GM03348 (cell line): ENCODE results near the gene NLRP6.
A peak's percentile ranks its signal among the peaks of the same experiment; 100 is the strongest.
"Not testable (repeated sequence)": the region's sequence is repeated elsewhere in the genome, so short reads cannot be mapped to it uniquely, and the experiment has no call there.

Experiments
- DNase-seq: peaks from one replicate; pipeline ENCODE4 v3.0.0; 2012; ENCODE audit warnings: low spot score

Gene NLRP6

GRCh38 chr11:256952-257737, 21.1 kb upstream of the NLRP6 start:
- DNase-seq: no peak

GRCh38 chr11:257766-258493, 20.3 kb upstream of the NLRP6 start:
- DNase-seq: no peak

GRCh38 chr11:259413-259812, 18.8 kb upstream of the NLRP6 start:
- DNase-seq: no peak

DNA sequence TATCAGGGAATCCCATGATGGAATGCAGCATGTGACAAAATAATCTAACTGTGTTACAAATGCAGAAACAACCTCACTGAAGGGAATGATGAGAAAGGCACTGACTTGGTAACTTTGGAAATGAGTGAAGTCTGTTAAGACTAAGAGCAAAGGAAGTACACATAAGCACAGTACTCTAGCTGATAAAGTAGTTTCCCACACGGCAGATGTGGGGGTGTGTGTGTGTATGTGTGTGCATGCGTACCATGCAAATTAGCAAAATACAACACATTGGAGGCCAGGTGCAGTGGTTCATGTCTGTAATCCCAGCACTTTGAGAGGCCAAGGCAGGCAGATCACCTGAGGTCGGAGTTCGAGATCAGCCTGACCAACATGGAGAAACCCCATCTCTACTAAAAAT, 16.6 kb upstream of the NLRP6 start:
- no peak for DNase-seq

DNA sequence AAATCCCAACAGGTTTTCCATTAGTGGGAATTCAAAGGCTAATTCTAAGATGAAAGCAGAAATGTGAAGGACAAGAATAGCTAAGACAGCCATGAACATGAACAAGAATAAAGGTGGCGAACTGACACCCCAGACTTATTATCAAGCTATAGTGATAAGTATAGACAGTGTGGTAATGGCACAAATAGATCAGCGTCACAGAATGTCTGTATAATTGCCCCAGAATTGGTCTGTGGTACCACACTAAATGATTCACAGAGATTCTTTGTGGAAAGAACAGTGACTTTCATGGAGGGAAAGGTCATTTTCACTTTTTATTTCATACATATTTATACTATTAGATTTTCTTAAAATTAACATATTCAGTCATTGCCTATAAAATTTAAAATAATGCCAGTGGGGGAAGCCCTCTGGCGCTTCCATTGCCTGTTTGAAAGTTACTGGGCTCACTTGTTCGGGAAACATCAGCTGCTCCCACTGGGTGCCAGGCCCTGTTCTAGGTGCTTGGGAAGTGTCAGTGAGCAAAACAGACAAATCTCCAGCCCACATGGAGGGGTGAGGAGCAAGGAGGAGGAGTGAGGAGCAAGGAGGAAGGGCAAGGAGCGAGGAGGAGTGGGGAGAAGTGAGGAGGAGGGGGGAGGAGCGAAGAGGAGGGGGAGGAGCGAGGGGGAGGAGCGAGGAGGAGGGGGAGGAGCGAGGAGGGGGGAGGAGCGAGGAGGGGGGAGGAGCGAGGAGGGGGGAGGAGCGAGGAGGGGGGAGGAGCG, 11.3 kb upstream of the NLRP6 start:
- no peak for DNase-seq

DNA sequence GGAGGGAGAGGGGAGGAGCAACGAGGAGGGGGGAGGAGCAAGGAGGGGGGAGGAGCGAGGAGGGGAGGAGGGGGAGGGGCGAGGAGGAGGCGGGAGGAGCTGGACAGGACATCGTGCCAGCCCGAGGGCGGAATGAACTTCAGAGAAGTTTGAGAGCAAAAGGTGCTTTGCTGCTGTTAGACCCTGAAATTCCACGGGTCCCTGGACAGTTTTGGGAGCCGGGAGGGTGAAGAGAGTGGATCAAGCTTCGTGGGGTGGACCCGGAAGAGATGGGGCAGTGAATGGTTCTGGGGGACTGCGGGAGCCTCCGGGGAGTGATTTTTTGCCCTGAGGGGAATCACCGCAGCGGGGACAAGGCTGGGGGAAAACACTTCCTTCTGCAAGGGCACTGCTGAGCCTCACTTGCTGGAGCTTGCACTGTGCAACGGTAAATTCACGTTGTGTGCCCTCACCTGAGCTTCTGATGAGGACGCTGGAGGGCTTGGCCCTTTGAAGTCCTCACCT, 10.7 kb upstream of the NLRP6 start:
- no peak for DNase-seq

GRCh38 chr11:268716-269145, 9.5 kb upstream of the NLRP6 start:
- DNase-seq: not testable (repeated sequence)

DNA sequence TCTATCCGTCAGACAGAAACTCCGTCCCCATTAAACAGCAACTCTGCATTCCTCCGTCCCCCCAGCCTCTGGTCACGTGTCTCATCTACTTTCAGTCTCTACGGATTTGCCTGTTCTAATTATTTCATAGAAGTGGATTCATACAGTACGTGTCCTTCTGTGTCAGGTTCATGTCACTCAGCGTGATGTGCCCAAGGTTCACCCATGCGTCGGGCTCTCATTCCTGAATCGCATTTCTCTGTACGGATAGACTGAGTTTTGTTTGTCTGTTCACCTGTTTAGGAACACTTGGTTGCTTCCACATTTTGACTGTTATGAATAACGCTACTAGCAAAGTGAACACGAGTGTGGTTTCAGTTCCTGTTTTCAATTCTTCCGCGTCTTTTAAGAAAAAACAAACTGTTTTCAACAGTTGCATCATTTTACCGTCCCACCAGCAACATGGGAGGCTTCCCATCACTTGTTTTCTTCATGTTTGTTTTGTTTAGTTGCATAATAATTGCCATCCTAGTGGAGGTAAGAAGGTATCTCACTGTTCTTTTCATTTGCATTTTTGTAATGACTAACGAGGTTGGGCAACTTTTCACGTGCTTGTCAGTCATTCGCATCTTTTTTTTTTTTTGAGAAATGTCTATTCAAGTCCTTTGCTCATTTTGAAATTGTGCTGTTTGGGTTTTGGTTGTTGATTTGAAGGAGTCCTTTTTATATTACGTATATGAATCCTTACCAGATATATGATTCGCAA, 8.9 kb upstream of the NLRP6 start:
- no peak for DNase-seq

DNA sequence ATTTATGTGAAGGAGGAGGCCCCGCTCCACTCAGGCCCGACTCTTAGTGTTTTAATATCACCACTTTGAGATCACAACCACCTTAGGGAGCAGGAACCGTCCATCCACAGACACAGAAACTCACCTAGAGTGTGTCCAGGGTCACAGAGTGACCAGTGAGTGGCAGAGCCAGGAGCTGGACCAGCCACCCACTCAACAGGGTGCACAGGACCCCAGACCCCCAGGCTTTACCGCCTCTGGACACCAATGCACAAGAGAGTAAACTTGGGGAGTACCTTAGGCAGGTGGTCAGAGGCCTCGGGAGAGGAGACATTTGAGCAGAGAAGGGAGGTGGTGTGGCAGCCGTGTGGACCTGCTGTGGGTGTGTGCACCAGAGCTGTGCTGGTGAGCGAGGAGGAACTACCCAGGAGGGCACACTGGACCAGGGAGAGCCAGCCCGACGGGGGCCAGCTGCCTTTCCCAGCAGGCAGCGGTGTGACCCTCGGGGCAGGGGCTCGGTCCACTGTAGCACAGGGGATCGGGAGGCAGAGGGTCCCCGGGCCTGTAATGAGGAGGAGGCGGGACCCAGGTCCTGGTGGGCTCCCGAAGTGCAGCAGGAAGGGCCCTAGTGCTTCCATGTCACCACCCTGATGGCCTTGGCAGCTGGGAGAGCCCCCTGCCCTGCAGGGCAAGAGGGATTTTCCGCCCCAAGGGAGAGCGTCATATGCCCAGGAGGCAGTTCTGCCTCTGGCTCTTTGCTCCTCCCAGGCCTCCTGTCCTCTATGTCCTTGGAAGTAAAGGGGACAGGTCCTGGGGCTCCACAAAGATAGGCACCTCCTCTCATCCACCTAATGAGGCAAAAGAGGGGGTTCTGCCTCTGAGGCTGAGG, 7.5 kb upstream of the NLRP6 start:
- DNase-seq: no peak

GRCh38 chr11:271319-271715, 6.9 kb upstream of the NLRP6 start:
- DNase-seq: no peak

DNA sequence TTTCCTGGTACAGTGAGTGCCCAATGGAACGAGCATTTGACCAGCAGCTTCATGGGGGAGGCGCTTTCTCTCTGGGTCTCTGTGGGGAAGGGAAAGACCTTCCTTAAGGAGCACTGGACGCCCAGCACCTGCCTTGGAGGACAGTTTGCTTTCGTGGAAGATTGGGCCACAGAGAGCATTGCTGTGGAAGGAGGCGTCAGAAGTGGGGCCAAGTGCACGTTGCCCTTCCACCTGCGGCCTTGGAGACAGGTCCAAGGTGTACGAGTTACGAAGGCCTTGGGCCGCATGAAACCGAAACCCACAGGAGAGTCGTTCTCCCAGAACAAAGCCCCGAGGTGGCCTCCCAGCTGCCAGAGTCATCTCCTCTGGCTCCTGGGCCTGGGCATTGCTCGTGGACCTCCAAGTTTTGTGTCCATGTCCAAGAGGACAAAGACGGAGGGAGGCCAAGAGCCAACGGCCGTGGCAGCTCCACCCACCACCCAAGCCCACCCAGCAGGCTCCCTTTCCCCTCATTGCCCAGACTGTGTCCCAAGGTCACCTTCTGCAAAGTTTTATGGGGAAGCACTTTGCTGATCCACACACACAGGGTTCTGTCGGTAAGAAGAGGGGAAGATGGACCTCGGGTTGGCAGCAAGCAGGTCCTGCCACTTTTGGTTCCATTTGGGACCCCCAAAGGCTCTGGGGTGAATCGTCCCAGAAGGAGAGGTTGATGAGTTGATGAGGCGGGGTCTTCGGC, 5.8 kb upstream of the NLRP6 start:
- DNase-seq: no peak

- no peak for DNase-seq
Measured at GRCh38 chr11:272931-273198, 5.3 kb upstream of the NLRP6 start.

DNA sequence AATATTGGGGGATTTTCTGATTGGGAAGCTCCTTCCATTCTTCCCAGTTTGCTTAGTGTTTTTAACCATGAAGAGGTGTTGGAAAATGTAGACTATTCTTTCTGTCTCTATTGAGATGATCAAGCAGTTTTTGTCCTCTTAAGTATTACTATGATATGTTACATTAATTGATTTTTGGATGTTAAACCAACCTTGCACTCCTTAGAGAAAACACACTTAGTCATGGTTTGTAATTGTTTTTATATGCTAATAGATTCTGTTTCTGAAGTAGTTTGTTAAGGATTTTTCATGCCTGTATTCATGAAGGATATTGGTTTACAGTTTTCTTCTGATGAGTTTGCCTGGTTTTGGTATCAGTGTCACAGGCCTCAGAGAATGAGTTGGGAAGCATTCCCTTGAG, 2.0 kb upstream of the NLRP6 start:
- no peak for DNase-seq

- DNase-seq: no peak
Measured at GRCh38 chr11:279040-279965, 1.1 kb downstream of the NLRP6 start.

DNA sequence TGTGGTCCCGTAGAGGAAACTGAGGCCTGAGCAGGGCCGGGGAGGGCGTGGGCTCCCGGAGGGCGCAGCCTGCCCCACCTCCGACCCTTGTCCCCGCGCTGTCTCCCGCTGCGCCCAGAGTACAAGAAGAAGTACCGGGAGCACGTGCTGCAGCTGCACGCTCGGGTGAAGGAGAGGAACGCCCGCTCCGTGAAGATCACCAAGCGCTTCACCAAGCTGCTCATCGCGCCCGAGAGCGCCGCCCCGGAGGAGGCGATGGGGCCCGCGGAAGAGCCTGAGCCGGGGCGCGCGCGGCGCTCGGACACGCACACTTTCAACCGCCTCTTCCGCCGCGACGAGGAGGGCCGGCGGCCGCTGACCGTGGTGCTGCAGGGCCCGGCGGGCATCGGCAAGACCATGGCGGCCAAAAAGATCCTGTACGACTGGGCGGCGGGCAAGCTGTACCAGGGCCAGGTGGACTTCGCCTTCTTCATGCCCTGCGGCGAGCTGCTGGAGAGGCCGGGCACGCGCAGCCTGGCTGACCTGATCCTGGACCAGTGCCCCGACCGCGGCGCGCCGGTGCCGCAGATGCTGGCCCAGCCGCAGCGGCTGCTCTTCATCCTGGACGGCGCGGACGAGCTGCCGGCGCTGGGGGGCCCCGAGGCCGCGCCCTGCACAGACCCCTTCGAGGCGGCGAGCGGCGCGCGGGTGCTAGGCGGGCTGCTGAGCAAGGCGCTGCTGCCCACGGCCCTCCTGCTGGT, 1.9 kb downstream of the NLRP6 start:
- DNase-seq: peak; percentile 68

- DNase-seq: no peak
Measured at GRCh38 chr11:280706-281485, 2.7 kb downstream of the NLRP6 start.

DNA sequence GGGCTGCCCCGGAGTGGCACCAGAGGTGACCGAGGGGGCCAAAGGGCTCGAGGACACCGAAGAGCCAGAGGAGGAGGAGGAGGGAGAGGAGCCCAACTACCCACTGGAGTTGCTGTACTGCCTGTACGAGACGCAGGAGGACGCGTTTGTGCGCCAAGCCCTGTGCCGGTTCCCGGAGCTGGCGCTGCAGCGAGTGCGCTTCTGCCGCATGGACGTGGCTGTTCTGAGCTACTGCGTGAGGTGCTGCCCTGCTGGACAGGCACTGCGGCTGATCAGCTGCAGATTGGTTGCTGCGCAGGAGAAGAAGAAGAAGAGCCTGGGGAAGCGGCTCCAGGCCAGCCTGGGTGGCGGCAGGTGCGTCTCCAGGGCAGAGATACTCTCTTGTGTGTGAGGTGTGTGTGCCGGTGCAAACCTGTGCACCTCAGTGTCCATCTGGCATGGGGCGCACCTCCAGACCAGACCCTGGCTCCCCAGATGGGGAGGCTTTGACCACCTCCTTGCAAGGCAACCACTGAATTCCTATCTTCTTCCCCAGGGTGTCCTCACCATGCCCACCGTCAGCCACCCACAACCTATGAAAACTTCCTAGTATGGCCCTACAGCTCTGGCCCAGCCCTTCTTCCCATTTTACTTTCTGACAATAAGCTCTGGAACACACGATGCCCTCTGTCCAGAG, 3.4 kb downstream of the NLRP6 start:
- no peak for DNase-seq
